C4-2B (cell line): ENCODE results near the gene PHACTR4.

Experiments
- ZFX ChIP-seq: fragments of 450-650 bp; IDR thresholded peaks from 2 replicates; pipeline ENCODE4 v1.6.1; 2017
- TF ChIP-seq, protein P1 (sequence below): fragments of 450-650 bp; conservative IDR thresholded peaks from 2 replicates; pipeline ENCODE4 v1.5.1; 2017; ENCODE audit warnings: mild to moderate bottlenecking

DNA sequence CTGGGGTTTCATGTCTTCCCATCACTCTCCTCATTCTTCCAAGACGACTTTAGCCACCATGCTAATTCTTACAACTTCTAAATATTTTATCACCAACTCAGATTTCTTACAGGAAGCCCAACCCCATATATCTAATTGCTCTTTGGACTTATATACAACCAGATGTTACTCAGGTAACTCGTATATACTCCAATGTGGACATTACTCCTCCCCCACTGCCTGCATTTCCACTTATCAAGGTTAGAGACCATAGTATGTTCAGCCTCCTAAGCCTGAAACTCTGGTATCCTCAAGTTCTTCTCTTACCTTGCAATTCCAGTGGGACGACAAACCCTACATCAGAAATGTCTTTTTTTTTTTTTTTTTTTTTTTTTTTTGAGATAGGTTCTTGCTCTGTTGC lies 133.6 kb downstream of the PHACTR4 start:
- TF ChIP-seq, protein P1, sequence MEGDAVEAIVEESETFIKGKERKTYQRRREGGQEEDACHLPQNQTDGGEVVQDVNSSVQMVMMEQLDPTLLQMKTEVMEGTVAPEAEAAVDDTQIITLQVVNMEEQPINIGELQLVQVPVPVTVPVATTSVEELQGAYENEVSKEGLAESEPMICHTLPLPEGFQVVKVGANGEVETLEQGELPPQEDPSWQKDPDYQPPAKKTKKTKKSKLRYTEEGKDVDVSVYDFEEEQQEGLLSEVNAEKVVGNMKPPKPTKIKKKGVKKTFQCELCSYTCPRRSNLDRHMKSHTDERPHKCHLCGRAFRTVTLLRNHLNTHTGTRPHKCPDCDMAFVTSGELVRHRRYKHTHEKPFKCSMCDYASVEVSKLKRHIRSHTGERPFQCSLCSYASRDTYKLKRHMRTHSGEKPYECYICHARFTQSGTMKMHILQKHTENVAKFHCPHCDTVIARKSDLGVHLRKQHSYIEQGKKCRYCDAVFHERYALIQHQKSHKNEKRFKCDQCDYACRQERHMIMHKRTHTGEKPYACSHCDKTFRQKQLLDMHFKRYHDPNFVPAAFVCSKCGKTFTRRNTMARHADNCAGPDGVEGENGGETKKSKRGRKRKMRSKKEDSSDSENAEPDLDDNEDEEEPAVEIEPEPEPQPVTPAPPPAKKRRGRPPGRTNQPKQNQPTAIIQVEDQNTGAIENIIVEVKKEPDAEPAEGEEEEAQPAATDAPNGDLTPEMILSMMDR, result no peak
- TF ChIP-seq ZFX, result no peak
